GM12892 (cell line): Measurements from ENCODE around the gene WWOX.

ENCODE experiments used
- POLR2A ChIP-seq: IDR thresholded peaks from 2 replicates; pipeline ENCODE4 v1.6.1; 2011; ENCODE audit warnings: low read depth, low read length, control low read depth
- POLR2AphosphoS5 ChIP-seq: IDR thresholded peaks from 2 replicates; pipeline ENCODE4 v1.6.1; 2011; ENCODE audit warnings: low read depth, low read length, control low read depth

DNA sequence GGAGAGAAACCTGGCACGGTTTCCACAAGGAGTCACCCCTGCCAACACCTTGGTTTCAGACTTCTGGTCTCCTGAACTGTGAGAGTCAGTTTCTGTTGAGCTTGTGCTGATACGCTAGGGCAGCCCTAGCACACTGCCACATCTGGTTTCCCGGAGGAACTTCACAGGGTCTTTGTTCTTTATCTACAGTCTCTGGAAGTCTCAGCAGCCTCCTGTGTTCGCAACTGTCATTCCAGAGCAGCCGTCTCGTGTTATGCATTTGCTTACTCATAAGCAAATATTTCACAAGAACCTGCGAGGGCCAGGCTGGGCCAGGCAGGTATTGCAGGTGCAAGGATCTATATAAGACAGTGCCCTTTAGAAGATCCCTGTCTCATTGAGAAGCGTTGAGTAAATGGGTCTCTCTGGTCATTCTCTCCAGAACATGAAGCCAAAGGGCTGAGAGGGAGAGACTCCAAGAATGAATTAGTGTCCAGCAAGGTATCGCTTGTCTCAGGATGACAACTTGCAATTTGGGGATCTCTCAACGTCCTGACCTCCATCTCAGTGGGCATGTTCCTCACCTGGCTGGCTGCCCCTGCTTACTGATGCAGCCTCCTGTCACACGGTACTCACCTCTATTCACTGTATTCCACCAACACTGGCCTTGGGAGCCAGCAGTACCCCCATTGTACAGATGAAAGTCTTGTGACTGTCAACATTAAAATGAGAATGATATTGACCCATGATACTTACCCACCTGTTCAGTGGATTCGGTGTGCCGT lies 141.2 kb downstream of the WWOX start:
- no peak for TF ChIP-seq POLR2A
- no peak for TF ChIP-seq POLR2AphosphoS5
